OCI-LY1 (cell line): ENCODE measurements around the gene DHDDS.

Experiments
- CTCF ChIP-seq: fragments of 200-600 bp; sonication (generic), shearing (Covaris generic); IDR thresholded peaks from 2 replicates; pipeline ENCODE4 v1.5.1; 2017; ENCODE audit warnings: mild to moderate bottlenecking, antibody characterized with exemption, low read length, moderate library complexity, mixed read lengths
- EZH2 ChIP-seq: fragments of 200-600 bp; sonication (generic), shearing (Covaris generic); IDR thresholded peaks from 2 replicates; pipeline ENCODE4 v1.8.0; 2017; ENCODE audit warnings: borderline replicate concordance, mixed run types, mild to moderate bottlenecking, antibody characterized with exemption, low read length, moderate library complexity, mixed read lengths

GRCh38 chr1:26478988-26479387 lies 46.9 kb downstream of the DHDDS start:
- TF ChIP-seq CTCF: no peak
- TF ChIP-seq EZH2: no peak
